Ishikawa (cell line): ENCODE data around the gene ST7.

ENCODE experiments used
- CEBPB ChIP-seq: IDR thresholded peaks from 2 replicates; pipeline ENCODE4 v1.6.1; 2012
- CREB1 ChIP-seq: IDR thresholded peaks from 2 replicates; pipeline ENCODE4 v1.6.1; 2012; ENCODE audit warnings: low read depth
- EGR1 ChIP-seq: IDR thresholded peaks from 2 replicates; pipeline ENCODE4 v1.6.1; 2012
- EP300 ChIP-seq: IDR thresholded peaks from 2 replicates; pipeline ENCODE4 v1.6.1; 2012; ENCODE audit warnings: borderline replicate concordance
- FOXM1 ChIP-seq: IDR thresholded peaks from 2 replicates; pipeline ENCODE4 v1.6.1; 2012; ENCODE audit warnings: low read depth, borderline replicate concordance
- NFIC ChIP-seq: IDR thresholded peaks from 2 replicates; pipeline ENCODE4 v1.6.1; 2012
- RAD21 ChIP-seq: IDR thresholded peaks from 2 replicates; pipeline ENCODE4 v1.6.1; 2012; ENCODE audit warnings: low read depth
- TAF1 ChIP-seq: IDR thresholded peaks from 2 replicates; pipeline ENCODE4 v1.6.1; 2012; ENCODE audit warnings: low read depth, mild to moderate bottlenecking
- TCF12 ChIP-seq: IDR thresholded peaks from 2 replicates; pipeline ENCODE4 v1.6.1; 2012; ENCODE audit warnings: low read depth
- TEAD4 ChIP-seq: IDR thresholded peaks from 2 replicates; pipeline ENCODE4 v1.6.1; 2012
- YY1 ChIP-seq: IDR thresholded peaks from 2 replicates; pipeline ENCODE4 v1.6.1; 2012; ENCODE audit warnings: low read depth
- ZBTB7A ChIP-seq: IDR thresholded peaks from 2 replicates; pipeline ENCODE4 v1.6.1; 2012; ENCODE audit warnings: low read depth
- TF ChIP-seq, protein P1 (sequence below): IDR thresholded peaks from 2 replicates; pipeline ENCODE4 v1.6.1; 2012
- TF ChIP-seq, protein P2 (sequence below): IDR thresholded peaks from 2 replicates; pipeline ENCODE4 v1.6.1; 2012
- TF ChIP-seq, protein P3 (sequence below): IDR thresholded peaks from 2 replicates; pipeline ENCODE4 v1.6.1; 2012; ENCODE audit warnings: low read depth, mild to moderate bottlenecking

ST7 gene

GRCh38 chr7:117190746-117191435, 237.6 kb downstream of the ST7 start:
- TF ChIP-seq TAF1 (no peak), CEBPB (no peak), NFIC (no peak), TCF12 (no peak), CREB1 (no peak), YY1 (no peak), FOXM1 (no peak), RAD21 (no peak), EP300 (no peak), ZBTB7A (no peak), TEAD4 (no peak), EGR1 (no peak)
- TF ChIP-seq, protein P1, sequence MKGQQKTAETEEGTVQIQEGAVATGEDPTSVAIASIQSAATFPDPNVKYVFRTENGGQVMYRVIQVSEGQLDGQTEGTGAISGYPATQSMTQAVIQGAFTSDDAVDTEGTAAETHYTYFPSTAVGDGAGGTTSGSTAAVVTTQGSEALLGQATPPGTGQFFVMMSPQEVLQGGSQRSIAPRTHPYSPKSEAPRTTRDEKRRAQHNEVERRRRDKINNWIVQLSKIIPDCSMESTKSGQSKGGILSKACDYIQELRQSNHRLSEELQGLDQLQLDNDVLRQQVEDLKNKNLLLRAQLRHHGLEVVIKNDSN = no peak
- TF ChIP-seq, protein P2, sequence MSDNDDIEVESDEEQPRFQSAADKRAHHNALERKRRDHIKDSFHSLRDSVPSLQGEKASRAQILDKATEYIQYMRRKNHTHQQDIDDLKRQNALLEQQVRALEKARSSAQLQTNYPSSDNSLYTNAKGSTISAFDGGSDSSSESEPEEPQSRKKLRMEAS = no peak
- TF ChIP-seq, protein P3, sequence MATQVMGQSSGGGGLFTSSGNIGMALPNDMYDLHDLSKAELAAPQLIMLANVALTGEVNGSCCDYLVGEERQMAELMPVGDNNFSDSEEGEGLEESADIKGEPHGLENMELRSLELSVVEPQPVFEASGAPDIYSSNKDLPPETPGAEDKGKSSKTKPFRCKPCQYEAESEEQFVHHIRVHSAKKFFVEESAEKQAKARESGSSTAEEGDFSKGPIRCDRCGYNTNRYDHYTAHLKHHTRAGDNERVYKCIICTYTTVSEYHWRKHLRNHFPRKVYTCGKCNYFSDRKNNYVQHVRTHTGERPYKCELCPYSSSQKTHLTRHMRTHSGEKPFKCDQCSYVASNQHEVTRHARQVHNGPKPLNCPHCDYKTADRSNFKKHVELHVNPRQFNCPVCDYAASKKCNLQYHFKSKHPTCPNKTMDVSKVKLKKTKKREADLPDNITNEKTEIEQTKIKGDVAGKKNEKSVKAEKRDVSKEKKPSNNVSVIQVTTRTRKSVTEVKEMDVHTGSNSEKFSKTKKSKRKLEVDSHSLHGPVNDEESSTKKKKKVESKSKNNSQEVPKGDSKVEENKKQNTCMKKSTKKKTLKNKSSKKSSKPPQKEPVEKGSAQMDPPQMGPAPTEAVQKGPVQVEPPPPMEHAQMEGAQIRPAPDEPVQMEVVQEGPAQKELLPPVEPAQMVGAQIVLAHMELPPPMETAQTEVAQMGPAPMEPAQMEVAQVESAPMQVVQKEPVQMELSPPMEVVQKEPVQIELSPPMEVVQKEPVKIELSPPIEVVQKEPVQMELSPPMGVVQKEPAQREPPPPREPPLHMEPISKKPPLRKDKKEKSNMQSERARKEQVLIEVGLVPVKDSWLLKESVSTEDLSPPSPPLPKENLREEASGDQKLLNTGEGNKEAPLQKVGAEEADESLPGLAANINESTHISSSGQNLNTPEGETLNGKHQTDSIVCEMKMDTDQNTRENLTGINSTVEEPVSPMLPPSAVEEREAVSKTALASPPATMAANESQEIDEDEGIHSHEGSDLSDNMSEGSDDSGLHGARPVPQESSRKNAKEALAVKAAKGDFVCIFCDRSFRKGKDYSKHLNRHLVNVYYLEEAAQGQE = no peak

DNA sequence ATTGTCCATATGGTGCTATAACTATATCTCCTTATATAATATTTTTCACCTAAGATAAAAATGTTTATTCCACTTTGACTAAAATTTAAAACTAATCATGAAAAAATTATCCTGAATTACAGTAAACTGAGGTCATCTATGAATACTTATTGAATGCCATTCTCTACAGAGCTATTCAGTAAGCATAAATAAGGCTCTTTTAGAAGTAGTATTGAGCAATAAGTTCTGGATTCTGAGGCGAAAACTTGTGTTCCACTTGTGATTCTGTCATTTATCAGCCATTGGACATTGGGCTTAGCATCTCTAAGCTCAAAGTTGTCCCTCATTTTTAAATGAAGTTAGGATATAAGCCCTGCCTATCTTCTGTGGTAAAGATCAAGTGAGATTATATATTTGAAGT, 238.8 kb downstream of the ST7 start:
- TF ChIP-seq ZBTB7A (no peak), FOXM1 (no peak), TEAD4 (no peak), TCF12 (no peak), EP300 (no peak)
- TF ChIP-seq, protein P3 = no peak

GRCh38 chr7:117193564-117193963, 240.3 kb downstream of the ST7 start:
- no peak for TF ChIP-seq RAD21
- TF ChIP-seq, protein P3 = no peak
- no peak for TF ChIP-seq NFIC
- TF ChIP-seq FOXM1 = no peak
- TF ChIP-seq EP300 = no peak
- TF ChIP-seq CEBPB = no peak
- no peak for TF ChIP-seq YY1

- TF ChIP-seq FOXM1 = no peak
- TF ChIP-seq EGR1 = no peak
- TF ChIP-seq TAF1 = no peak
- no peak for TF ChIP-seq CREB1
- no peak for TF ChIP-seq TCF12
- TF ChIP-seq EP300 = no peak
- TF ChIP-seq TEAD4 = no peak
- TF ChIP-seq CEBPB = no peak
- TF ChIP-seq ZBTB7A = no peak
Measured at GRCh38 chr7:117194445-117194844, 241.1 kb downstream of the ST7 start.

DNA sequence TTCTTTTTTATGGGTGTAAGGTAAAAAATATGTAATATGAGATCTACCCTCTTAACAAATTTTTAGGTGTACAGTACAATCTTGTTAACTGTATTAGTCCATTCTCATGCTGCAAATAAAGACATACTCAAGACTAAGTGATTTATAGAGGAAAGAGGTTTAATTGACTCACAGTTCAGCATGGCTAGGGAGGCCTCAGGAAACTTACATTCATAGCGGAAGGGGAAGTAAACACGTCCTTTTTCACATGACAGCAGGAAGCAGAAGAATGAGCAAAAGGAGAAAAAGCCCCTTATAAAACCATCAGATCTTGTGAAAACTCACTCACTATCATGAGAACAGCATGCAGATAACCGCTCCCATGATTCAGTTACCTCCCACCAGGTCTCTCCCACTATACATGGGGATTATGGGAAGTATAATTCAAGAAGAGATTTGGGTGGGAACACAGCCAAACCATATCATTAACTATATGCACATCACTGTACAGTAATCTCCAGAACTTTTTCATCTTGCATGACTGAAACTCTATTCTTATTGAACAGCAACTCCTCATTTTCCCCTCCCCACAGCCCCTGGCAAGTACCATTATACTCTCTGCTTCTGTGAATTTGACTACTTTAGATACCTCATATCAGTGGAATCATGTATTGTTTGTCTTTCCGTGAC, 242.2 kb downstream of the ST7 start:
- no peak for TF ChIP-seq TCF12
- no peak for TF ChIP-seq FOXM1
- no peak for TF ChIP-seq TEAD4
